ENCODE measurements around the gene TRAK2.

TRAK2 gene

DNA sequence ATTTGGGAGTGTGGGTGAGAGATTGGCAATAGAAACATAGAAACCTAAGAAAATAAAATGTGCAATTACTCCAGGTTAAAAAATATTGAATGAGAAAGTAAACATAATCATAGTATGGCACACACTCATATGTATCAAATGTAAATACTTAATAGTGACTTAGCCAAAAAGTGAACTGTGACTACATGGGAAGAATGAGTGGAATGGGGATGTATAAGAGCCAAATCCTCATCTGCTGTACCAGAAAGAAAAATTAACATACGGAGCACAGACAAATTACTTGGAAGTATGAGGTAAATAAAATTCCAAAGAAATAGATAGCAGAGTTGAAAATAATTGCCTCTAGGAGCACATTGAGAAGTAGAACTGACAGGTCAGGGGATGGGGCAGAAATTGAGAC, 98.1 kb downstream of the TRAK2 start:
- no peak for DNase-seq

DNA sequence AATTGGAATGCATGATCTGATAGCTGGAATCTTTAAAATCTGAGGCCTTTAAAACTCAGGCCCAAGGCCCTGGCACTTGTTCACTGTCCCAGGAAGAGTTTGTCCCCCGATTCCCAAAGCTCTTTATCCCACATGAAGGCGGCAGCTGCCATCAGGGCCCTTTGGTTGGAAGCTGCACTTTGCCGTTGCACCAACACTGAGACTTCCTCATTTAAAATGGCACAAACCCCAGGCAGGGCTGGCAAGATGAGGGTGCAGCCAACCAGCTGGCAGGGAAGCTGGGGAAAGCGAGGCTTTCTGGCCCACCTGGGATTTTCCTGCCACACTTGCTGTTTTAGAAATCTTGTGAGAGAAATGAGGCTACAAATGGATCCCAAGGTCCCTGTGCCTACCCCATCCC, 100.4 kb downstream of the TRAK2 start:
- no peak for DNase-seq

DNA sequence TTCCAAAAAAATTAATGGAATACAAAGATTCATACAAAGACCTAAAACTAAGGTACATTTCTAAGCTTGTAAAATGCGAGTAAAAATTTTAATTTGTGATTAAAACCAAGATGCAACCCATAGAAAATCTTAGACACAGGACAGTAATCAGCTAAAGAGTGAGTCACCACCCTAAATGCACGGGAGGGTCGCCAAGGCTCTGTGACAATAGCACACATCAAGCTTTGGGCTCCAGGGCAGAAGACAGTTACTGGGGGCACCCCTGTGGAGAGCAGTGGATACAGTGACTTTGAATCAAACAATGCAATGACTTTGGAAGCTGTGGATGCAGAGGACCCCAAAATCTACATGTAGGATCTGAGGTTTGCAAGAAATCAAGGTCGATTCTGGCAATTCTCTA, 101.7 kb downstream of the TRAK2 start:
- no peak for DNase-seq

DNA sequence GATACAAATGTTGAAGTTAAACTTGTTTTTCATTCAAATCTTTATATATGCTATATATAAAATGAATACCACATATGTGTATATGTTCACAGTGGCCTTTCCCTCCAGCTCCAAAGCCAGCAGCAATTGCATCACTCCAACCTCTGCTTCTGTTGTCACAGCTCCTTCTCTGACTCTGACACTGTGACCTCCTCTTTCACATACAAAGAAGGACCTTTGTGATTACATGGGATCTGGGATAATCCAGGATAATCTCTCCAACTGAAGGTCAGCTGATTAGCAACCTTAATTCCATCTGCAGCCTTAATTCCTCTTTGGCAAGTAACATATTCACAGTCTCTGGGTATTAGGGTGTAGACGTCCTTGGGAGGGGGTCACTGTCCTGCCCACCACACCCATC, 102.5 kb downstream of the TRAK2 start:
- no peak for DNase-seq

DNA sequence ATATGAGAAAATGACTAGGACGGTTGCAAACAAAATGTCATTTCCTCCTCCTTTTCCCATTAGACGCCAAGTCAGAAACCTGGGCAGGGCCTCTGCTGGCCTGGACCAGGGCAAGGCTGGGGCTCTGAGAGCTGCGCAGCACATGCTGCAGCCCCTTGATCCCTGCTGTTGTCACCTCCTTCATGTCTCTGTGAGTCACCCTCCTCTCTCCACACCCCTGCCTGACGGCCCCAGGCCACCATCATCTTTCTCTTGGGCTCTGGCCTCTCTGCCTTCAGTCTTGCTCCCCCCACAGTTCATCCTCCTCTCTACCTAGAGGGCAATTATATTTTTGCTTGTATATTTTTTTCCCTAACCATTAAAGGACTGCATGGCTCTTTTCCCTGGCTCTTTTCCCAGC, 104.1 kb downstream of the TRAK2 start:
- DNase-seq: no peak

DNA sequence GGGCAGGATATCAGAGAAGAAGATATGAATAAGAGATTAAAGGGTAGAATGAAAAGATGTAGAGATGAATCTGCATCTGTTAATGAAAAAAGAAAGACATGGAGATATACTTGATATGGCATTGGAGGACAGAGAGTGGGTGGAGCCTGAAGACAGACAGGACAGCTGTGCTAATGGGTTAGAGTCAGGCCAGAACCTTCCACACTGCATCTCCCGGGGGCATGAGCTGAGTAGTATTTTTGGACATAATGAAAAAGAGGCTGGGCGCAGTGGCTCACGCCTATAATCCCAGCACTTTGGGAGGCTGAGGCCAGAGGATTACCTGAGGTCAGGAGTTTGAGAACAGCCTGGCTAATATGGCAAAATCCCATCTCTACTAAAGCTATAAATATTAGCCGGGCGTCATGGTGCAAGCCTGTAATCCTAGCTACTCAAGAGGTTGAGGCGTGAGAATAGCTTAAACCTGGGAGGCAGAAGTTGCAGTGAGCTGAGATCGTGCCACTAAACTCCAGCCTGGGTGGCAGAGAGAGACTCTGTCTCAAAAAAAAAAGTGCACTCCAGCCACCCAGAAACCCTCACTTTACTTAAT, 105.5 kb downstream of the TRAK2 start:
- DNase-seq: no peak

DNA sequence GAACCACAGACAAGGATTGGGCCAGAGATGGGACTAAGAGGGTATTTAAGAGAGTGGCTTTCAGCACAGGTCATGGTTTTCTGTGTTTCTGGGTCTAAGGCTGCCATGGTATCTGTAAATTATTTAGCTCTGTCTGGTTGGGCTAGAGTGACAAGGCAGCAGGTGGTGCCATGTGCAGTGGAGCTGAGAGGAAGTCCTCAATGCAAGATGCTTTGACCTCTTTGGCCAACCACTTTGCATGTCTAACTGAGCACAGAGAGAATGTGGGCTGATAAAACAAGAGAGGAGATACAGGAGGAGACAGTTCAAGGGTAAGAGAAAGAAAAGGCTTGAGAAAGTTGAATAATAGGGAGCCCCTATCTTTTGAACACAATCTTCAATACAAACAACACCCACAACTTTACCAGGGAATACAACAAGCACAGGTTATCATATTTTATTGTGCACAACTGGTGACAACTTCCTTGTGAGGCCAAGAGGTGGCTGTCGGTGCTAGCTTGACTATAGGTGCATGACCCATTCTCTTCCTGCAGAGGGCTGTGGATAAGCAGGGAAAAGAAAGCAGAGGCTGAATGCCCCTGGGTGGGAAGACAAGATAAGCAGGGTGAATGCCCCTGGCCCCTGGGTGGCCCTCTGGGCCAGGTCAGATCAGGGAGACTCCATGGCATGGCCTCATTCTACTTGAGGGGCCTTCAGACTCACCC, 106.4 kb downstream of the TRAK2 start:
- DNase-seq: no peak

DNA sequence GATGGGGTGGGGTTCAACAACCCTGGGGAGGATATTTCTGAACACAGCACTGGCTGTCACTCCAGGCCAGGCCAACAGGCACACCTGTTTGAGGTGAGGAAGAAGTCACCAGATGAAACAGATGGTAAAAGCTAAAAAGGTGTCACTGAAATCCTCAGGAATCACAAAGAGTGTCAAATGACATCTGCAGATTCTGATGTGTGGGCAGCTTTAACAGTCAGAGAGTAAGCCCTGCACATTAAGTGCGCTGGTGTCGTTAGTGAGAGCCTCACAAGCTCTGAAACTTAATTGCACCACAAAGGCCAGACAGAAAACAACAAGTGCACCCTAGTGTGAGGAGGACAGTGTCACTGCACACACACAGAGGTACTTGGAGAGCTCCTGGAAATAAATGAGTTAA, 107.7 kb downstream of the TRAK2 start:
- no peak for DNase-seq

DNA sequence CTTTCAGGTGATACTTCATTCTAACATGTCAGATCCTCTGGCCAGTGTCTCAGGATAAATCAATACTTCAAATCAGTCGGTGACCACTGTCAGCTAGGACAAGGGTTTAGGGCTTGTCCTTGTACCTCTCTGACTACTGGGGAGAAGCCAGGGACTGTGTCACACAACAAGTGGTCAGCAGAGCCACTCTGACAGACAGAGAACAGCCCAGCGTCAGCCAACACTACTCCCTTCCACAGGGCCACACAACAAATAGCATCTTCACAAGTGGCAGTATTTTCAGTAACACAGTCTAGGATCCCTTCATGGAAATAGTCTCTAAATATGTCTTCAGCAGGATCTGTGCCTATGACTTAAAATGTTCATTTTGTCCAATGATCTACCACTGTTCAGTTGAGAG, 108.3 kb downstream of the TRAK2 start:
- DNase-seq: no peak

DNA sequence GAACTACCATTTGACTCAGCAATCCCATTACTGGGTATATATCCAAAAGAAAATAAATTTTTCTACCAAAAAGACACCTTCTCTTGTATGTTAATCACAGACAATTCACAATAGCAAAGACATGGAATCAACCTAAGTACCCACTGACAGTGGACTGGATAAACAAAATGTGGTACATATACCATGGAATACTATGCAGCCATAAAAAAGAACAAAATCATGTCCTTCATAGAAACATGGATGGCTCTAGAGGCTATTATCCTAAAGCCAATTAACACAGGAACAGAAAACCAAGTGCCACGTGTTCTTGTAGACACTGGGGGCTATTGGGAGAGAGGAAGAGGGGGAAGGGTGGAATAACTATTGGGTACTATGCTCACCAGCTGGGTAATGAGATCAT, 121.8 kb downstream of the TRAK2 start:
- DNase-seq: no peak

DNA sequence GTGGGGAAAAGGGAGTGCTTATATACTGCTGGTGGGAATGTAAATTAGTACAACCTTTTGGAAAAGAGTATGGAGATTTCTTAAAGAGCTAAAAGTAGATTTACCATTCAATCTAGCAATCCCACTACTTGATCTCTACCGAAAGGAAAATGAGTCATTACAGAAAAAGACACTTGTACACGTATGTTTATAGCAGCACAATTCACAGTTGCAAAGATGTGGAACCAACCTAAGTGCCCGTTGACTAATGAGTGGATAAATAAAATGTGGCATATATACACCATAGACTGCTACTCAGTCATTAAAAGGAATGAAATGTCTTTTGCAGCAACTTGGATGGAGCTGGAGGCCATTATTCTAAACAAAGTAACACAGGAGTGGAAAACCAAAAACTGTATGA, 123.6 kb downstream of the TRAK2 start:
- DNase-seq: no peak
